Activated naive CD4-positive, alpha-beta T cell treated with anti-CD3 and anti-CD28 coated beads for 36 hours (primary cell): ENCODE data around the gene PLOD2. TPM values are rescaled to one million over a fixed set of nuclear protein-coding genes. Genes with fewer than 3 reads are reported as not detected.

Source experiments
- CTCF ChIA-PET: fragments of 350-600 bp; sonication (Branson Sonifier 250); formaldehyde crosslinking; loops from one replicate; lab custom pipeline; 2021; ENCODE audit warnings: antibody characterized with exemption; lab: Charles Lee
- DNase-seq: peaks from one replicate; pipeline ENCODE4 v3.0.0-alpha.2; 2020
- H3K27ac Mint-ChIP-seq: one replicate; pipeline ENCODE4 v1.8.0; 2021; ENCODE audit warnings: mild to moderate bottlenecking, mixed read lengths
- H3K27me3 Mint-ChIP-seq: one replicate; pipeline ENCODE4 v1.8.0; 2021; ENCODE audit warnings: low read depth, mixed read lengths
- H3K36me3 Mint-ChIP-seq: one replicate; pipeline ENCODE4 v1.8.0; 2021; ENCODE audit warnings: low read depth, mixed read lengths
- H3K4me1 Mint-ChIP-seq: one replicate; pipeline ENCODE4 v1.8.0; 2021; ENCODE audit warnings: low read depth, mixed read lengths
- H3K4me3 Mint-ChIP-seq: one replicate; pipeline ENCODE4 v1.8.0; 2021; ENCODE audit warnings: mild to moderate bottlenecking, moderate library complexity, mixed read lengths
- H3K9me3 Mint-ChIP-seq: one replicate; pipeline ENCODE4 v1.8.0; 2021; ENCODE audit warnings: mixed read lengths
- intact Hi-C: fragments of 100-400 bp; cut with micrococcal nuclease; formaldehyde crosslinking; loops from one replicate; pipeline ENCODE4 v1.15.1; 2023
- total RNA-seq, 2 experiments: library from RNA; stranded (reverse); gene quantifications; one replicate each; pipeline ENCODE4 v1.2.3, GENCODE V29; 2021

Gene PLOD2
- total RNA-seq, 2 experiments from 2014 or later: 0.22 to 0.45 TPM

DNA sequence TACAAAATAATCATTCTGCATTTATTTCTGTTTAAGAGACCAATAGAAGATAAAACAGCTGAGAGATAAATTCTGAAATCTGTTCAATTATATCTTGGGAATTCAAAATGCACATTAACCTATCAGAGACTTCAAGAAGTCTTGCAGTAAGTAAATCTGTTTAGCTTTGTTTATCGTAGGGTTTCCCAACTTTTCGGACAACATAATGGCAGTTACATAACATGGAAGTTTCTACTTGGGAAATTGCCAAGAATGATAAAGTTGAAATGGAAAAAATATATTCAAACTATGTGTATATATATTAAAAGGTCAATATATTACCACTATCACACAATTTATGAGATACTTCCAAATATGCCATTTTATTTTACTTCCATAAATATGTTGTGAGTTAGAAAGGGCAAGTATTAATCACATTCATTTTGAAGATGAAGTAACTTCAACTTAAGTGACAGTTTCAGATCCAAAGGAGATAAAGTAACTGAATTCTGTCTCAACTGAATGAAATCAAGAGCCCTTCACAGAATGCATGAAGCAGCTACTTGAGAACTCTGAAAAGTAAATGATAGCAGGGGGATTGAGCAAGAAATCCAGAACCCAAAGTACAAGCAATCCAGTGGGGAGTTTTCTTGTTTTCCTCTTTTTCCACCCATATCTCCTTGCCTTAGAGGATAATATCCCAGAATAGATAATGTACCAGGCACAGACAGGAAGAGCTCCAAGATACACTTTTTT, 108.8 kb downstream of the PLOD2 start:
- intact Hi-C loops: no loop called here
- no peaks in the 10 kb centered on the region for H3K4me1 Mint-ChIP-seq
- H3K4me3 Mint-ChIP-seq: no peak overlapping the region
- CTCF ChIA-PET: interaction anchor here (0.6 to 1.4 kb wide), 2 partner anchors 13 to 1124 kb away, joined by 3 read pairs; no protein-coding TSS in a partner anchor
- no peaks in the 10 kb centered on the region for H3K9me3 Mint-ChIP-seq
- no peaks in the 10 kb centered on the region for H3K27me3 Mint-ChIP-seq
- no peak for DNase-seq
- no peak overlapping the region for H3K27ac Mint-ChIP-seq
- H3K36me3 Mint-ChIP-seq: no peaks in the 10 kb centered on the region

DNA sequence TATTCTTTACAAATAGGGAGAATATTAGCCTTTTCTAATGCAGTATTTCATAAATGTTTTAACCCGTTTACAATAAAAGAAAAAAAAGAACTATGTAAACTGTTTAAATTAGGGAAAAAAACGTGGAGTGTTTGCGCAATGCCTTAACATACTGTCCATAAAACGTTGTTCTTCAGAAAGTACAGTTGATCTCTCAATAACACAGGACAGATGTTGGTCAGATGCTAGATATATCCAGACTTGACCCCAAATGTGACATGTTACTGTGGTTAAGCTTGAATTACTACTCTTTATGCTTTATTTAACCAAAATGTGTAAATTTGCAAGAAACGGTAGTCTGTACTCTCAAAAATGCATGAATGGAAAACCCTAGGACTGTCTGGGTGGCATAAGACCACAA, 110.3 kb downstream of the PLOD2 start:
- H3K36me3 Mint-ChIP-seq: no peaks in the 10 kb centered on the region
- H3K4me1 Mint-ChIP-seq: no peaks in the 10 kb centered on the region
- CTCF ChIA-PET: no interaction called here
- DNase-seq: no peak
- no peak overlapping the region for H3K27ac Mint-ChIP-seq
- intact Hi-C loops: no loop called here
- H3K4me3 Mint-ChIP-seq: no peak overlapping the region
- H3K27me3 Mint-ChIP-seq: no peaks in the 10 kb centered on the region
- no peaks in the 10 kb centered on the region for H3K9me3 Mint-ChIP-seq

DNA sequence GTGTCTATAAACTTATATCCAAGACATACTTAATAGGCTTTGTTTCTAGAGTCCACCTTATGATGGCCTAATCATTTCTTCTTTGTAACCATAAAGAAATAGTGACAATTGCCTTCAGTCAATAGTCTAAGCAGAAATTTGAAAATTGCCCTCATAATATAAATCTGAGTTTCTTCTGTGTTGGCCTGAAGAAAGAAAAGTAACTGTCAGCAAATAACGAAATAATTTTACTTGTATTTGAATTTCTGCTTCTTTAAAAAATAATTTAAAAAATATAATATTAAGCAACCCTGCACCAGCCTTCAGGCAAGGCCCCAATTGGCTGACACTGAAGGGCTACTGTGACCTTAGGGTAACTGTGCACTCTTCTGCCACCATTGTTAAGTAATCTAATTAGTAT, 113.5 kb downstream of the PLOD2 start:
- Mint-ChIP-seq H3K27ac (no peak overlapping the region), H3K36me3 (no peaks in the 10 kb centered on the region), H3K4me1 (no peaks in the 10 kb centered on the region), H3K9me3 (no peaks in the 10 kb centered on the region), H3K4me3 (no peak overlapping the region), H3K27me3 (no peaks in the 10 kb centered on the region)
- no peak for DNase-seq
- CTCF ChIA-PET: no interaction called here
- intact Hi-C loops: no loop called here

DNA sequence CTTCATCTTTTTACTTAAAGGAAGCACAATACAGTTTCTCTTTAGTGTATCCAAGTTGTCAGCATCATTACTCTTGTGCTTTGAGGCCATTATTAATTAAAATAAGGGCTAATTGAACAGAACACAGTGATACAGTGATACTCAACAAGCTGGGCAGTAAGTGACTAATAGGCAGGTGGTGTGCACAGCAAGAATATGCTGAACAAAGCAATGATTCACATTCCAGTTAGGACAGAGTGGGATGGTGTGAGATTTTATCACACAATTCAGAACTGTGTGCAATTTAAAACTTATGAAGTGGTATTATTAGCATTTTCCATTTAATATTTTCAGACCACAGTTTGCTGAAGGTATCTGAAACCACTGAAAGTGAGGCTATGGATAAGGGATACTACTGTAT, 116.9 kb downstream of the PLOD2 start:
- CTCF ChIA-PET: interaction anchor here (0.6 kb wide), 1 partner anchor 39 kb away, joined by 3 read pairs; no protein-coding TSS in a partner anchor
- H3K4me1 Mint-ChIP-seq: no peaks in the 10 kb centered on the region

DNA sequence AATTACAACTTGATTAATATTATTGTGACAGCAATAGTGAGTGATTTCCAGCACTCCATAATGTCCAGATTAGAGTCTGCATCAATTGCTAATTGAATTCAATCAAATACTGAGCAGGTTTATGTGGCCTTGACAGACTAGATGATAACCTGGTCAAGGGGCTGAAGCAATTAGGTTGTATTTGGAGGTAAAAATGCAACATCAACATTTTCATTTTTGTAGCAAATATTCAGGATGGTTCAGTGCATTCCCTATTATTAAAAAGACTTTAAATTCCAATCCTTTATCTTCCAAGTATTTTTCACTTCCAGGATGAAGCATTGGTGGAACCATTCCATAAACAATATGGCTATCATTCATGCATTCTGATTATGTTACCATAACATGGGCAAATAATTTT, 120.4 kb downstream of the PLOD2 start:
- H3K4me3 Mint-ChIP-seq: no peak overlapping the region
- H3K27me3 Mint-ChIP-seq: no peaks in the 10 kb centered on the region
- DNase-seq: no peak
- H3K4me1 Mint-ChIP-seq: no peaks in the 10 kb centered on the region
- H3K27ac Mint-ChIP-seq: no peak overlapping the region
- intact Hi-C loops: no loop called here
- CTCF ChIA-PET: interaction anchor here (1.5 kb wide), 1 partner anchor 24 kb away, joined by 5 read pairs; no protein-coding TSS in a partner anchor
- H3K36me3 Mint-ChIP-seq: no peaks in the 10 kb centered on the region
- H3K9me3 Mint-ChIP-seq: no peaks in the 10 kb centered on the region

More for the DNA sequence above, 116.9 kb downstream of the PLOD2 start:
- intact Hi-C loops: no loop called here
- H3K36me3 Mint-ChIP-seq: no peaks in the 10 kb centered on the region
- H3K9me3 Mint-ChIP-seq: no peaks in the 10 kb centered on the region
- no peak for DNase-seq
- H3K27ac Mint-ChIP-seq: no peak overlapping the region
- H3K4me3 Mint-ChIP-seq: no peak overlapping the region
- no peaks in the 10 kb centered on the region for H3K27me3 Mint-ChIP-seq

DNA sequence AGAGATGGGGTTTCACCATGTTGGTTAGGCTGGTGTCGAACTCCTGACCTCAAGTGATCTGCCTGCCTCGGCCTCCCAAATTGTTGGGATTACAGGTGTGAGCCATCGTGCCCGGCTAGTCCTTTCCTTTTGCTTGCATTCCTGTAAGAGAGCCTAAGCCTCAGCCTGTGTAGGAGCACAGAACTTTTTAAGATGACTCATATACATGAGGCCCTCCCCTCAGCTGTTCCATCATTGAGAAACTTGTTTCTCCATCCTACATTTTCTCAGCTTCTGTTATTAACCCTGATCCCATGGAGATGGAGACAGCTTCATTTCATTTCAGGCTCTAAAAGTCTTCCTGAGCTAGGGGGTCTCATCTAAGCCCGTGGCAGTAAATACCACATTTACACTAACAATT, 123.3 kb downstream of the PLOD2 start:
- Mint-ChIP-seq H3K4me1 (no peaks in the 10 kb centered on the region), H3K27ac (no peak overlapping the region), H3K4me3 (no peak overlapping the region), H3K36me3 (no peaks in the 10 kb centered on the region), H3K9me3 (no peaks in the 10 kb centered on the region), H3K27me3 (no peaks in the 10 kb centered on the region)
- CTCF ChIA-PET: no interaction called here
- DNase-seq: no peak
- intact Hi-C loops: no loop called here

DNA sequence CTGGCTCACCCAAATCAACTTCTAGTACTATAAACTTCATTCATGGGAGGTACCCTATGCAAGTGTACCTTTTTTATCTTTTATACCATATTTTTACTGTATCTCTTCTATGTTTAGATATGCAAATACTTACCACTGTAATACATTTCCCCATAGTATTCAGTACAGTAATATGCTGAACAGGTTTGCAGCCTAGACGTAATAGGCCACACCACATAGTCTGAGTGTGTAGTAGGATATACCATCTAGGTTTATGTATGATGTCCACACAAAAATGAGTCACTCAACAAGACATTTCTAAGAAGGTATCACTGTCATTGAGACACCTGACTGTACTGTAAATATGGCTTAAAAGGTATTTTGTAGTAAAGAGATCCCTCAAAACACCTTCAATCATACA, 124.7 kb downstream of the PLOD2 start:
- H3K4me3 Mint-ChIP-seq: no peak overlapping the region
- no peaks in the 10 kb centered on the region for H3K4me1 Mint-ChIP-seq
- no peaks in the 10 kb centered on the region for H3K27me3 Mint-ChIP-seq
- no peak overlapping the region for H3K27ac Mint-ChIP-seq
- DNase-seq: no peak
- intact Hi-C loops: no loop called here
- CTCF ChIA-PET: no interaction called here
- no peaks in the 10 kb centered on the region for H3K9me3 Mint-ChIP-seq
- no peaks in the 10 kb centered on the region for H3K36me3 Mint-ChIP-seq

DNA sequence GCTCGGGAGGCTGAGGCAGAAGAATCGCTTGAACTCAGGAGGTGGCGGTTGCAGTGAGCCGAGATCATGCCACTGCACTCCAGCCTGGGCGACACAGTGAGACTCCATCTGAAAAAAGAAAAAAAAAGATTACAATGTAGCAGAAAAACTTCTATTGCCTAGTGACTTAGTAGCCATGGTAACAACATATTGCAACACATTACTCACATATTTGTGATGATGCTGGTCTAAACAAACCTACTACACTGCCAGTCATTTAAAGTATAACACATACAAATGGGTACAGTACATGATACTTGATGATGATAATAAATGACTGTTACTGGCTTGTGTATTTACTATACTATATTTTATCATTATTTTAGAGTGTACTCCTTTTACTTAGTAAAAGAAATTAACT, 125.6 kb downstream of the PLOD2 start:
- no peak overlapping the region for H3K4me3 Mint-ChIP-seq
- no peaks in the 10 kb centered on the region for H3K4me1 Mint-ChIP-seq
- H3K9me3 Mint-ChIP-seq: peaks cover 2% of the 10 kb centered on the region
- H3K27ac Mint-ChIP-seq: no peak overlapping the region
- CTCF ChIA-PET: no interaction called here
- H3K27me3 Mint-ChIP-seq: no peaks in the 10 kb centered on the region
- H3K36me3 Mint-ChIP-seq: no peaks in the 10 kb centered on the region
- no peak for DNase-seq
- intact Hi-C loops: no loop called here

DNA sequence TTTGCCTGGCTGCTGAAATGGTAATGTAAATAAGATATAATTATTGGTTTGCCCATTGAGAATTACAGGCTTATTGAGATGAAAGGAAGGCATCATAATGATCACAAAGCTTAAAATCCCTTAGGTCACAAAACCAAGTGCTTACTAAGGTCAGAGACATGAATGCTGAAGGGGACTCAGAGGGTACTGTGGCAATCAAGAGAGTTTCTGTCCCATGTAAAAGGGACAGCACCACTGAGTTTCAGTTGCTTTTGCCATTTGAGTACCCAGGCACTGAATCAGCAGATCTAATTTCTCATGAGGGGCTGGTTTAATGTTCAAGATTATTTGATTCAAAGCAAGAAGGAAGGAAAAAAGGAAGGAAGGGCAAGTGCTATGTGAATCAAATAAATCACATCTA, 127.0 kb downstream of the PLOD2 start:
- no peaks in the 10 kb centered on the region for H3K4me1 Mint-ChIP-seq
- intact Hi-C loops: no loop called here
- no peaks in the 10 kb centered on the region for H3K36me3 Mint-ChIP-seq
- peaks cover 5% of the 10 kb centered on the region for H3K9me3 Mint-ChIP-seq
- H3K4me3 Mint-ChIP-seq: no peak overlapping the region
- CTCF ChIA-PET: interaction anchor here (1.1 kb wide), 1 partner anchor 30 kb away, joined by 3 read pairs; no protein-coding TSS in a partner anchor
- no peak for DNase-seq
- H3K27ac Mint-ChIP-seq: no peak overlapping the region
- H3K27me3 Mint-ChIP-seq: no peaks in the 10 kb centered on the region

DNA sequence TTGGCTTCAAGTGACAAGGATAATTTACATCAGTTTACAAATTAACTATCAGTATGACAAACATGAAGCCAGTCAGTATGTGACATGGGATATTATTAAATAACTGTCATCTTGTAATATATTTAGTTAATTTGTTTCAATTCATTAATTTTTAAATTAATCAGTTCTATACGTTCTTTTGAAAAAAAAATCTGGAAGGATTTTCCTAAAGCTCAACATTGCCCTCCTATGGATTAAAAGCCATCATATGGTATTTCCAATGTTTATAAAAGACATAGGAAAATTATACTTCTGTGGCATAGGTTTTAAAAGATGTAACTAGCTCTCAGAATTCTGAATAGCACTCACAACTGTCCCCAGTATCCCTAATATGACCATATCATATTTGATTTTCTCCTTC, 134.4 kb downstream of the PLOD2 start:
- CTCF ChIA-PET: no interaction called here
- intact Hi-C loops: no loop called here
- Mint-ChIP-seq H3K27me3 (no peaks in the 10 kb centered on the region), H3K4me3 (no peak overlapping the region), H3K27ac (no peak overlapping the region), H3K4me1 (no peaks in the 10 kb centered on the region), H3K36me3 (no peaks in the 10 kb centered on the region), H3K9me3 (peaks cover 5% of the 10 kb centered on the region)
- DNase-seq: no peak

DNA sequence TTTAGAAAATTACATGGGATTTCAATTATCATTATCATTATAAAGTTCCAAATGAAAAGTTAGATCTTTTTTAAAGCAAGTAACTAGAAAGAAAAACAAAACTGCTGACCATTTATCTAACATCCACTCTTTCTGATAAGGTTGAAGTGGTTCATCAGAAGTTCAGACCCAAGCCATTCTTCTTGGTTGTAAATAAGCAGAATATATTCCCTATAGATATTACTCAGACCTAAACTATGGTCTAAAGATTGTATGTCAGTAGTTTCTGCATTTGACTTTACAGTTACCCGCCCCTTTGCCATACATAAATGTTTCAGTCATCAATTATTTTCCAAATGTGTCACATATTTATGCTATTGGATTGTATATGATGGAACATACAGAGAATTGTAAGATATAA, 136.7 kb downstream of the PLOD2 start:
- H3K27me3 Mint-ChIP-seq: no peaks in the 10 kb centered on the region
- no peaks in the 10 kb centered on the region for H3K9me3 Mint-ChIP-seq
- H3K4me1 Mint-ChIP-seq: no peaks in the 10 kb centered on the region
- no peak overlapping the region for H3K27ac Mint-ChIP-seq
- CTCF ChIA-PET: no interaction called here
- no peaks in the 10 kb centered on the region for H3K36me3 Mint-ChIP-seq
- no peak overlapping the region for H3K4me3 Mint-ChIP-seq
- no peak for DNase-seq
- intact Hi-C loops: no loop called here

DNA sequence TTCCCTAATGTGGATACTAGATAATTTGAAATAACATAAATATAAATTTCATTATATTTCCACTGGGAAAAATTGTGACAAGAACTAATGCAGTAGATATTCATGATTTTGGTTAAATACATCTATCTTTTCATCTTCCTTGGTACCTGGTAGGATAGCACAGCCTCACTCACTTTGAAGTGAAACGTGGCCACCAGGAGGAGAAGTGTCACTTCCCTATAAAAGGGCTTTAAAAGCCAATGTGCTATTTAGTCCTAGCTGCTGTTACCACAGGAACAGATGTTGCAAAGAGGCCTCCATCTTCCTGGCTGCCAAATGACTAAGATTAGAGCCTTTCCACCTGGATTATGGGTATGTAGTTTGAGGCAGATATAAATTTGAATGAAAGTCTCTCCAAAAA, 140.0 kb downstream of the PLOD2 start:
- no peak for DNase-seq
- intact Hi-C loops: no loop called here
- H3K27me3 Mint-ChIP-seq: no peaks in the 10 kb centered on the region
- CTCF ChIA-PET: no interaction called here
- H3K9me3 Mint-ChIP-seq: no peaks in the 10 kb centered on the region
- H3K36me3 Mint-ChIP-seq: no peaks in the 10 kb centered on the region
- no peak overlapping the region for H3K4me3 Mint-ChIP-seq
- H3K27ac Mint-ChIP-seq: no peak overlapping the region
- H3K4me1 Mint-ChIP-seq: no peaks in the 10 kb centered on the region

DNA sequence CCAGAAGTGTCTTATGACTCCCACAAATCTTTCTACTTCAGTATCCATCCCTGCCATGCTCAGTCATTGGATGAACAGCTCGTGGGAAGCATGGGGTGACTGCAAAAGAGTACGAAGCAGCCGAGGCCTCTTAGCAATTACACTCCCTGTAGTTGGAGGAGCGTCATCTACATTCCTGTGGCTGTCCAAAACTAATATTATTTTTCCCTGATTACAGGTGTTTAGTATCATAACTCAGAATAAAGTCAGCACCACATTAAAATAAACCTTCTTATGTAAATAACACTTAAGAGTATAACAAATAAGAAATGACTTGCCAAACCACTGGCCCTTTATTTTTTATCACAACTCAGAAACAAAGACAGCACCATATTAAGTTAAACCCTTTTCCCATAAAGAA, 141.5 kb downstream of the PLOD2 start:
- Mint-ChIP-seq H3K36me3 (no peaks in the 10 kb centered on the region), H3K27me3 (no peaks in the 10 kb centered on the region), H3K4me1 (no peaks in the 10 kb centered on the region), H3K9me3 (no peaks in the 10 kb centered on the region), H3K4me3 (no peak overlapping the region), H3K27ac (no peak overlapping the region)
- intact Hi-C loops: no loop called here
- CTCF ChIA-PET: no interaction called here
- no peak for DNase-seq
